GM12891 (cell line): ENCODE results near the gene SCARF2.

ENCODE experiments used
- POLR2A ChIP-seq: IDR thresholded peaks from 2 replicates; pipeline ENCODE4 v1.6.1; 2011; ENCODE audit warnings: low read depth, low read length, control low read depth
- POLR2AphosphoS5 ChIP-seq: IDR thresholded peaks from 2 replicates; pipeline ENCODE4 v1.6.1; 2011; ENCODE audit warnings: low read depth, low read length, control low read depth
- POU2F2 ChIP-seq: IDR thresholded peaks from 2 replicates; pipeline ENCODE4 v1.6.1; 2011; ENCODE audit warnings: low read depth, mild to moderate bottlenecking, control low read depth, low read length, moderate library complexity
- TAF1 ChIP-seq: IDR thresholded peaks from 2 replicates; pipeline ENCODE4 v1.6.1; 2011; ENCODE audit warnings: low read depth, low read length, control low read depth

GRCh38 chr22:20427104-20427944, 10.3 kb downstream of the SCARF2 start:
- TF ChIP-seq TAF1 (no peak), POLR2A (no peak), POLR2AphosphoS5 (no peak), POU2F2 (no peak)
